HG03066 (cell line): Measurements from ENCODE around the gene ITGB7.
A peak's percentile ranks its signal among the peaks of the same experiment; 100 is the strongest.
"Not testable (repeated sequence)": the region's sequence is repeated elsewhere in the genome, so short reads cannot be mapped to it uniquely, and the experiment has no call there.

Experiments used
- ATAC-seq: cut with Tn5 transposase; IDR thresholded peaks from one replicate; pipeline ENCODE4 v1.9.1; 2021; ENCODE audit warnings: low read depth; ENCODE audit not compliant: unreplicated experiment

ITGB7 gene

GRCh38 chr12:53180931-53181645, 26.0 kb downstream of the ITGB7 start:
- peak; percentile 46 for ATAC-seq

- peak; percentile 93 for ATAC-seq
Observed at GRCh38 chr12:53180220-53180930, 26.7 kb downstream of the ITGB7 start, which contains the start of the genes CSAD and ZNF740. TSS of gene CSAD (minus strand) at chr12:53180925. CDS start at chr12:53173470, 7,455 bp downstream. TSS of gene ZNF740 (plus strand) at chr12:53180722. CDS start at chr12:53181984, 1,262 bp downstream.

- peak; percentile 8 for ATAC-seq
Observed at GRCh38 chr12:53179687-53180219, 27.3 kb downstream of the ITGB7 start.

- not testable (repeated sequence) for ATAC-seq
Observed at GRCh38 chr12:53178803-53179202, 28.2 kb downstream of the ITGB7 start.

GRCh38 chr12:53177447-53177846, 29.6 kb downstream of the ITGB7 start:
- ATAC-seq, result not testable (repeated sequence)

- ATAC-seq, result no peak
Observed at GRCh38 chr12:53176750-53177149, 30.3 kb downstream of the ITGB7 start.

- no peak for ATAC-seq
Observed at GRCh38 chr12:53174881-53175491, 32.1 kb downstream of the ITGB7 start.

- no peak for ATAC-seq
Observed at GRCh38 chr12:53173085-53173715, 33.9 kb downstream of the ITGB7 start.

GRCh38 chr12:53172352-53172751, 34.7 kb downstream of the ITGB7 start:
- no peak for ATAC-seq

GRCh38 chr12:53171725-53172329, 35.2 kb downstream of the ITGB7 start:
- no peak for ATAC-seq

- no peak for ATAC-seq
Observed at GRCh38 chr12:53170876-53171724, 36.0 kb downstream of the ITGB7 start.

- ATAC-seq, result no peak
Observed at GRCh38 chr12:53170215-53170614, 36.8 kb downstream of the ITGB7 start.

- ATAC-seq, result no peak
Observed at GRCh38 chr12:53169644-53170043, 37.4 kb downstream of the ITGB7 start.

- no peak for ATAC-seq
Observed at GRCh38 chr12:53166837-53167236, 40.2 kb downstream of the ITGB7 start.

- not testable (repeated sequence) for ATAC-seq
Observed at GRCh38 chr12:53163008-53163407, 44.0 kb downstream of the ITGB7 start.

- no peak for ATAC-seq
Observed at GRCh38 chr12:53161119-53161911, 45.7 kb downstream of the ITGB7 start.

GRCh38 chr12:53160673-53161072, 46.4 kb downstream of the ITGB7 start:
- ATAC-seq, result no peak

- no peak for ATAC-seq
Observed at GRCh38 chr12:53160000-53160399, 47.1 kb downstream of the ITGB7 start.
